Trophoblast cell (in vitro differentiated cells and primary cell): ENCODE results near the gene HEPACAM2.

Source experiments
- DNase-seq, 2 donors: peaks; one replicate each; pipeline ENCODE4 v3.0.0-alpha.2; 2016
- H2AFZ ChIP-seq: 2 replicates; pipeline ENCODE4 v1.6.1; 2013; ENCODE audit warnings: low read length, moderate library complexity, mild to moderate bottlenecking; ENCODE audit not compliant: insufficient read depth, poor library complexity
- H2AK5ac ChIP-seq: 2 replicates; pipeline ENCODE4 v1.6.1; 2013; ENCODE audit warnings: mild to moderate bottlenecking, low read length
- H2BK120ac ChIP-seq: 2 replicates; pipeline ENCODE4 v1.6.1; 2013; ENCODE audit warnings: low read length, mild to moderate bottlenecking, moderate library complexity; ENCODE audit not compliant: insufficient read depth, poor library complexity
- H2BK12ac ChIP-seq: 2 replicates; pipeline ENCODE4 v1.6.1; 2013; ENCODE audit warnings: mild to moderate bottlenecking, low read length, moderate library complexity
- H2BK5ac ChIP-seq: 2 replicates; pipeline ENCODE4 v1.6.1; 2013; ENCODE audit warnings: low read length, low read depth, moderate library complexity, mild to moderate bottlenecking; ENCODE audit not compliant: poor library complexity
- H3K14ac ChIP-seq: 2 replicates; pipeline ENCODE4 v1.6.1; 2013; ENCODE audit warnings: mild to moderate bottlenecking, low read length
- H3K18ac ChIP-seq: 2 replicates; pipeline ENCODE4 v1.6.1; 2013; ENCODE audit warnings: mild to moderate bottlenecking, low read length
- H3K23ac ChIP-seq: 2 replicates; pipeline ENCODE4 v1.6.1; 2013; ENCODE audit warnings: low read length
- H3K27ac ChIP-seq: 2 replicates; pipeline ENCODE4 v1.5.1; 2013; ENCODE audit warnings: low read depth, mild to moderate bottlenecking, inconsistent platforms, low read length, moderate library complexity
- H3K27me3 ChIP-seq: 2 replicates; pipeline ENCODE4 v1.6.1; 2013; ENCODE audit warnings: inconsistent platforms, mild to moderate bottlenecking, low read length, moderate library complexity; ENCODE audit not compliant: insufficient read depth
- H3K36me3 ChIP-seq, 2 experiments: 1 replicate in 1 of 2; 2 replicates in 1 of 2; pipeline ENCODE4 v1.6.1; 2013; ENCODE audit warnings: low read length in 2 of 2, mild to moderate bottlenecking in 2 of 2, moderate library complexity in 1 of 2; ENCODE audit not compliant: insufficient read depth in 2 of 2, control insufficient read depth in 1 of 2
- H3K4ac ChIP-seq: 2 replicates; pipeline ENCODE4 v1.6.1; 2013; ENCODE audit warnings: low read depth, mild to moderate bottlenecking, low read length, moderate library complexity
- H3K4me1 ChIP-seq, 2 experiments: 1 replicate in 1 of 2; 2 replicates in 1 of 2; pipeline ENCODE4 v1.6.1; 2013; ENCODE audit warnings: low read length in 2 of 2, mild to moderate bottlenecking in 2 of 2, moderate library complexity in 1 of 2; ENCODE audit not compliant: insufficient read depth in 2 of 2, control insufficient read depth in 1 of 2
- H3K4me2 ChIP-seq: 2 replicates; pipeline ENCODE4 v1.6.1; 2013; ENCODE audit warnings: inconsistent platforms, mild to moderate bottlenecking, low read length, moderate library complexity
- H3K4me3 ChIP-seq: 2 replicates; pipeline ENCODE4 v1.5.1; 2013; ENCODE audit warnings: mild to moderate bottlenecking, low read depth, low read length, inconsistent platforms
- H3K79me1 ChIP-seq: one replicate; pipeline ENCODE4 v1.6.1; 2013; ENCODE audit warnings: low read length
- H3K79me2 ChIP-seq: 2 replicates; pipeline ENCODE4 v1.6.1; 2013; ENCODE audit warnings: low read length, mild to moderate bottlenecking; ENCODE audit not compliant: control insufficient read depth, insufficient read depth, poor library complexity
- H3K9ac ChIP-seq: 2 replicates; pipeline ENCODE4 v1.6.1; 2013; ENCODE audit warnings: mild to moderate bottlenecking, low read length
- H3K9me3 ChIP-seq: 2 replicates; pipeline ENCODE4 v1.6.1; 2013; ENCODE audit warnings: low read depth, mild to moderate bottlenecking, control low read depth, inconsistent platforms, low read length; ENCODE audit not compliant: insufficient read depth
- H4K12ac ChIP-seq: 2 replicates; pipeline ENCODE4 v1.6.1; 2013; ENCODE audit warnings: low read depth, mild to moderate bottlenecking, low read length, moderate library complexity
- H4K8ac ChIP-seq: 2 replicates; pipeline ENCODE4 v1.6.1; 2013; ENCODE audit warnings: low read depth, mild to moderate bottlenecking, low read length, moderate library complexity
- H4K91ac ChIP-seq: one replicate; pipeline ENCODE4 v1.6.1; 2013; ENCODE audit warnings: low read depth, mild to moderate bottlenecking, low read length, moderate library complexity
- WGBS: extraction: QIAGEN DNeasy Blood & Tissue Kit; methylation state at CpG from one replicate; pipeline ENCODE4 v1.1.7; 2013; ENCODE audit warnings: missing lambda C conversion rate; ENCODE audit not compliant: insufficient read length, insufficient coverage; ENCODE audit errors: extremely low coverage; 5-methylcytosine and 5-hydroxymethylcytosine counted together

Gene HEPACAM2

DNA sequence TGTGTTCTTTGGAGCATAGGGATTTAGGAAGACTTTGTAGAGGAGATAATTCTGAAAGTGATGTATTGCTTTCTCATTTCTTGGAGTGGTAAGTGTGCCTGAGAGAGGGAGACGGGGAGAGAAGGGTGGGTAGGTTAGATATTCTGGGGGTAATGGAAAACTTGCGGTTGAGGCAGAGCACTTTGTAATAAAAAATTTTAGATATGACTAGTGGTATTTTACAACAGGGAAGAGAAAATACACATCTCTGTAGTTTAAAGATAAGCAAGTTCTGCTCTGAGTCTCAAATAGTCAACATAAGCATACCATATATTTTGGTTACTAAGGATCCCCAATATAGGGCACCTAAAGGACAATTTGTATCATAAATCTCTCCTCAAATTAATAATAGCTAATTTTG, 12.5 kb upstream of the HEPACAM2 start:
- no peak overlapping the region for H3K18ac ChIP-seq
- H3K4ac ChIP-seq = no peak overlapping the region

DNA sequence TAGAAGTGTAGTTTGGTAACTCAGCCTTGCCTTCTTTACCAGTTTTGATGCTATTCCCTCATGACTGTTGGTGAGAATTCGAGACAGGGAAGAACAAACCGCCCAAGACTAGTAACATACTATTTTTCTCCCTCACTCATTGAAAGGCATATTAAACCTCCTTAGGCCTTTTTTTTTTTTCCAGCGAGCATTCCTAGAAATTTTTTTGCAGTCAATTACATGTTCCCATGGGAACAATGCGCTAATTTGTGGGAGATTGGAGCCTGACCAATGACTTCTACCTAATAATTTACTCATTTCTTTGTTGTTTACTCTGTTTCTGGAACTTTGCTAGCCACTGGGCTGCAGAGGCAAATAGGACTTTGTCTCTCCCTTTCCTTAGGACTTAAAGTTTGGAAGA, 11.9 kb upstream of the HEPACAM2 start:
- Histone ChIP-seq H3K27ac (no peak overlapping the region), H2BK5ac (no peak overlapping the region), H3K4me3 (no peak overlapping the region), H3K9ac (no peak overlapping the region), H3K79me1 (no peaks in the 10 kb centered on the region), H3K14ac (no peak overlapping the region), H3K9me3 (no peaks in the 10 kb centered on the region), H4K91ac (no peak overlapping the region), H3K27me3 (no peaks in the 10 kb centered on the region), H2BK120ac (no peak overlapping the region), H3K4me2 (no peak overlapping the region), H3K79me2 (no peaks in the 10 kb centered on the region), H3K4ac (no peak overlapping the region), H3K23ac (no peak overlapping the region), H4K12ac (no peak overlapping the region), H3K4me1 (no peaks in the 10 kb centered on the region), H2AK5ac (no peak overlapping the region), H4K8ac (no peak overlapping the region), H3K36me3 (no peaks in the 10 kb centered on the region), H3K18ac (no peak overlapping the region), H2AFZ (no peak overlapping the region), H2BK12ac (no peak overlapping the region)
- no CpG with 5 or more reads among the region's 4 CpGs for WGBS
- DNase-seq = no peak

More for the DNA sequence above, 12.5 kb upstream of the HEPACAM2 start:
- Histone ChIP-seq H2AK5ac (no peak overlapping the region), H3K27ac (no peak overlapping the region), H4K12ac (no peak overlapping the region), H3K4me1 (no peaks in the 10 kb centered on the region), H3K14ac (no peak overlapping the region), H3K79me1 (no peaks in the 10 kb centered on the region), H3K9me3 (no peaks in the 10 kb centered on the region), H3K9ac (no peak overlapping the region), H3K23ac (no peak overlapping the region), H2BK12ac (no peak overlapping the region), H4K91ac (no peak overlapping the region), H3K4me2 (no peak overlapping the region), H3K4me3 (no peak overlapping the region), H2BK5ac (no peak overlapping the region), H3K27me3 (no peaks in the 10 kb centered on the region), H4K8ac (no peak overlapping the region), H2BK120ac (no peak overlapping the region), H2AFZ (no peak overlapping the region), H3K36me3 (no peaks in the 10 kb centered on the region), H3K79me2 (no peaks in the 10 kb centered on the region)
- WGBS = no CpG with 5 or more reads among the region's 2 CpGs
- DNase-seq = no peak

DNA sequence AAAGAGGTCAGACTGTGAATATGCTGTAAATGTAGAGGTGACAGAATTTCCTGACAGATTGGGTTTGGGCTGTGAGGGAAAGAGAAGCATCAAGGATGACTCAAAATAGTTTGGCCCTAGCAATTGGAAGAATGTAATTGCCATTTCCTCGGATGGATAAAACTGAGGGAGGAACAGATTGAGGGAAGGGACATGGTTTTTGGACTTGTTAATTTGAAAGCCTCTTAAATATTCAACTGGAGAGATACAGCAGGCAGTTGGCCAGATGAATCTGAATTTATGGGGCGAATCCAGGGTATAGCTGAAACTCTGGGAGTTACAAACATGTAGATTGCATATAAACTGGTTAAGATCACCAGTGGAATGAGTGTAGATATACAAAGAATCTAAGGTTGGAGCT, 9.3 kb upstream of the HEPACAM2 start:
- Histone ChIP-seq H3K79me2 (no peaks in the 10 kb centered on the region), H3K4me1 (peaks cover 0 to 2% of the 10 kb centered on the region in 2 experiments), H3K9ac (no peak overlapping the region), H3K14ac (no peak overlapping the region), H3K36me3 (no peaks in the 10 kb centered on the region), H3K4me3 (no peak overlapping the region), H2BK5ac (no peak overlapping the region), H2BK120ac (no peak overlapping the region), H3K27me3 (no peaks in the 10 kb centered on the region), H3K23ac (no peak overlapping the region), H3K9me3 (no peaks in the 10 kb centered on the region), H2BK12ac (no peak overlapping the region), H4K91ac (no peak overlapping the region), H3K18ac (no peak overlapping the region), H3K27ac (no peak overlapping the region), H4K8ac (no peak overlapping the region), H4K12ac (no peak overlapping the region), H3K79me1 (peaks cover 5% of the 10 kb centered on the region), H2AFZ (no peak overlapping the region), H3K4ac (no peak overlapping the region), H3K4me2 (no peak overlapping the region), H2AK5ac (no peak overlapping the region)
- no peak for DNase-seq
- WGBS = no CpG with 5 or more reads among the region's 2 CpGs

DNA sequence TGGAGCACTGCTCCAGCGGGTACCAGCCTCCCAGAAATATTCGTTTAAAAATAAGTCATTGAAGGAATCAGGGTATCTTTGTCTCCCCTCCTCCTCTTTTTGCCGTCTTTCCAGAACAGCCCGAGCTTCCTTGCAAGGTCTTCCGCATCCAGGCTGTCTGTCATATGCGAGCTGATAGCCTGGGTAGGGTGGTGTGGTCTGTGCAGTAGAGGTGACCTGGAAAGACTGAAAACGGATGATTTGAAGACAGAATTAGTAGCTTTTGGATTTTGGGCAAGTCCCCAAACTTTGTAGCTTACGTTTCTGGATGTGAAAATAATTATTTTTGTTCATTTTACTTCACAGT, 6.4 kb upstream of the HEPACAM2 start:
- H3K36me3 ChIP-seq = no peaks in the 10 kb centered on the region
- no peaks in the 10 kb centered on the region for H3K27me3 ChIP-seq
- H2BK12ac ChIP-seq = no peak overlapping the region
- H3K79me1 ChIP-seq = peaks cover 5% of the 10 kb centered on the region
- no peaks in the 10 kb centered on the region for H3K9me3 ChIP-seq
- no peak overlapping the region for H2AK5ac ChIP-seq
- H3K23ac ChIP-seq = no peak overlapping the region
- H3K27ac ChIP-seq = no peak overlapping the region
- no peak overlapping the region for H4K91ac ChIP-seq
- no peak overlapping the region for H2BK120ac ChIP-seq
- H4K12ac ChIP-seq = no peak overlapping the region
- H3K4me3 ChIP-seq = peak overlapping the region; percentile 80
- H3K4me1 ChIP-seq = peaks cover 0 to 2% of the 10 kb centered on the region in 2 experiments
- DNase-seq = peak in 1 of 2 donors; percentile 30
- H3K14ac ChIP-seq = no peak overlapping the region
- H3K79me2 ChIP-seq = no peaks in the 10 kb centered on the region
- H2BK5ac ChIP-seq = no peak overlapping the region
- H3K4ac ChIP-seq = peak overlapping the region; percentile 70
- no CpG with 5 or more reads among the region's 8 CpGs for WGBS
- no peak overlapping the region for H3K18ac ChIP-seq
- H3K4me2 ChIP-seq = peak overlapping the region; percentile 81
- peak overlapping the region; percentile 93 for H4K8ac ChIP-seq
- peak overlapping the region; percentile 69 for H2AFZ ChIP-seq
- no peak overlapping the region for H3K9ac ChIP-seq
